OCI-M1 (cell line): ENCODE results near the gene MYO1D.
"Not testable (repeated sequence)": the region's sequence is repeated elsewhere in the genome, so short reads cannot be mapped to it uniquely, and the experiment has no call there.

Experiments
- DNase-seq: peaks from one replicate; lab custom pipeline; 2025; lab: John Stamatoyannopoulos, UW

MYO1D gene

GRCh38 chr17:32460054-32460453, 416.9 kb downstream of the MYO1D start:
- no peak for DNase-seq

DNA sequence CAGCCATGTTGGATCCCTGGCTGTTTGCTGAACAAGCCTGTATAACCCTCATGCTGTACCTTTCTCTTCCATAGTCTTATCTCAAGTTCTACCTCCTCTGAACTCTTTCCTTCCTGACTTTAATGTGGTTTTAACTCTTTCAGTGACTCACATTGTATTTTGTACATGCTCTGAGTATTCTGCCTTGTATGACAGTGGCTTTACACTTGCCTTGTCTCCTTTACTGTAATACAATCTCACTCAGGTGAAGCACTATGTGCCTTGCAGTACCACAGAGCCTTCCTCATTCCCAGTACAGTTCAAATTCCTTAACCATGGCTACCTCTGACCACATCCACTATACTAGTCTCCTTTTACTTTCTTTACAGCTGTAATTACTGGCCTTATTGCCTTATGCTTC, 418.6 kb downstream of the MYO1D start:
- DNase-seq: no peak

GRCh38 chr17:32453370-32453769, 423.6 kb downstream of the MYO1D start:
- DNase-seq: no peak

DNA sequence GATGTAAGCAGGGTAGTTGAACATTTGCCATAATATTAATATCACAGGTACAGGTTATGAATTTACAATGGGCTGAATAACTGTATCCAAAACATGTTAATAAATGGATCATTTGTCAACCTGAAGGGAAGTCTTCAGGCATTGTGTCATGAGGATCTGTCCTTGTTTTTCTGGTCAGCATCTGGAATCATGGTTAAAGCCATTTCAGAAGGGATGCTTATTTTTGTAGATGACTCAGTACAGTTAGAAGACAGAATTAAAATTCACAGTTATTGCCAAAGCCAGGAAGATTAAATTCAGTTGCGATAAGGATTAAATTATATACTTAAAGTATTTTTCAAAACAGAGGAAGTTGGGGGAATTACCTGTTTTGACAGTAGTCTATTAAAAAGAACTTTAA, 424.6 kb downstream of the MYO1D start:
- no peak for DNase-seq

- no peak for DNase-seq
Measured at GRCh38 chr17:32451879-32452278, 425.0 kb downstream of the MYO1D start.

DNA sequence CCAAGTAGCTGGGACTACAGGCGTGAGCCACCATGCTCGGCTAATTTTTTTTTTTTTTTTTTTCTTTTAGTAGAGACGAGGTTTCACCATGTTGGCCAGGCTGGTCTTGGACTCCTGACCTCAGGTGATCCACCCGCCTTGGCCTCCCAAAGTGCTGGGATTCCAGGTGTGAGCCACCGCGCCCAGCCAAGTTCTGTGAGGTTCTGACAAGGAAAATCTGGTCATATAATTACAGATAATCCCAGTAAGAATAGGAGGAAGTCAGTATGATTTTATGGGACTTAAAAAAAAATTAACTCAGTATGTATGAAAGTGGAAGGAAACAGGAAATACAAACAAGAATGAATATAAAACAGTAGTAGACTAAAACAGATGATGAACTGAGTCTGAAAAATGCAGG, 426.5 kb downstream of the MYO1D start:
- DNase-seq: not testable (repeated sequence)

DNA sequence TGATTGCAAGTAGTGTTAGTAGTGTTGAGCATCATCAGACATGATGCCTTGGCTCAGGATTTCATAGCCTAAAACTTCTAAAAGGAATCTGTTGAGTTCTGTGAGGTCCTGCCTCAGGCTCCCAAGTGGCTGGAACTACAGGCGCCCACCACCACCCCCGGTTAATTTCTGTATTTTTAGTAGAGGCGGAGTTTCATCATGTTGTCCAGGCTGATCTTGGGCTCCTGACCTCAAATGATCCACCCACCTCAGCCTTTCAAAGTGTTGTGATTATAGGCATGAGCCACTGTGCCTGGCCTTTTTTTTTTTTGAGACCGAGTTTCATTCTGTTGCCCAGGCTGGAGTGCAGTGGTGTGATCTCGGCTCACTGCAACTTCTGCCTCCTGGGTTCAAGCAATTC, 427.0 kb downstream of the MYO1D start:
- no peak for DNase-seq

GRCh38 chr17:32446949-32447348, 430.0 kb downstream of the MYO1D start:
- DNase-seq: no peak

GRCh38 chr17:32445971-32446370, 431.0 kb downstream of the MYO1D start:
- peak; percentile 49 for DNase-seq

DNA sequence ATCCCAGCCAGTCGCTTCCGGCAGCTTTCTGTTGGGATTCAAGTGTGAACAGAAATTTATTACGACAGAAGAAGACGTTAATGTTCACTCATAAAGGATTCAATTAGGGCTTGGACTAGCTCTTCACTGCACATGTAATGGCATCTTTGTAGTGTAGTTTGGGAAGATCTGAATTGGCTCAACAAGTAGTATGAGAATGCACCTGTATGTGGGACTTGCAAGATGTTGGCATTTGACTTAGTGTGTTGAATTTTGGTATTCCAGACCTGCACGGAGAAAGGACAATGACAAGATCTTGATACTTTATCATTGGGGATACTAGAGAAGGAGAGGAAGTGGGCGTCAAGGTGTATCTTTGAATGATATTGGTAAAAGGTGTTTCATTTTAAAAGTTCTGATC, 431.4 kb downstream of the MYO1D start:
- DNase-seq: no peak

- peak; percentile 56 for DNase-seq
Measured at GRCh38 chr17:32445074-32445415, 431.9 kb downstream of the MYO1D start.

DNA sequence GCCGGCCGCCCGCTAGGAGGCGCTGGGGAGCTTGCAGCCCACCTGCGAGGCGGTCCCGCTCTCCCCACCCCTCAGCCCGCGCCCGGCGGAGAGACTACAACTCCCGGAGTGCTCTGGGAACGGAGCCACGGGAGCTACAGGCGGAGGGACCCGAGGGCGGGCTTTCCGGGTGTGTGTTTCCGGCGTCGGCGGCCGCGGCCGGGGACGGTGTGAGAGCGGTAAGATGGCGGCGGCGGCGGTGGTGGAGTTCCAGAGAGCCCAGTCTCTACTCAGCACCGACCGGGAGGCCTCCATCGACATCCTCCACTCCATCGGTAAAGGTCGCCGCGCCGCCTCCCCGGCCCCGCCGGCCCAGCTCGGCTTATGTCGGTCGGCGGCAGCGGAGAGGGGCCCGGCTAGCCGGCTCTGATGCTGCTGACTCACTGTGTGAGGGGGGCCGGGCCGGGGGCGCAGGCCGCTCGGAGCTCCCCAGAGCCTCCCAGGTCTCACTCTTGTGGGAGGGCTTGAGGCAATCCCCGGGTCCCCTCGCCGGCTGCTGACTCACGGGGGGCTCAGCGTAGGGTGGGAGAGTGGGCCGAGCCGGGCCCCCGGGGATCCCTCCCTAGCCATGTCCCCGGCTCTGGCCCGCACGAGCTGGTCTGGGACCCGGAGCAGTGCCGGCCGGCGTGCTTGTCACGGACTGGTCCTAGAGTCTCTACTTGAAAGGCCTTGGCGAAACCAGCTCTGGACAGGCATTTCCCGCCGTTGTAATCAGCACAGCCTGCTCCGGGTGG, 432.4 kb downstream of the MYO1D start, which contains the start of gene PSMD11:
TSS of gene PSMD11 (plus strand) at position 210 of the 773 bp plus-strand sequence. CDS start at position 224, 14 bp downstream.
- DNase-seq: peak; percentile 97

DNA sequence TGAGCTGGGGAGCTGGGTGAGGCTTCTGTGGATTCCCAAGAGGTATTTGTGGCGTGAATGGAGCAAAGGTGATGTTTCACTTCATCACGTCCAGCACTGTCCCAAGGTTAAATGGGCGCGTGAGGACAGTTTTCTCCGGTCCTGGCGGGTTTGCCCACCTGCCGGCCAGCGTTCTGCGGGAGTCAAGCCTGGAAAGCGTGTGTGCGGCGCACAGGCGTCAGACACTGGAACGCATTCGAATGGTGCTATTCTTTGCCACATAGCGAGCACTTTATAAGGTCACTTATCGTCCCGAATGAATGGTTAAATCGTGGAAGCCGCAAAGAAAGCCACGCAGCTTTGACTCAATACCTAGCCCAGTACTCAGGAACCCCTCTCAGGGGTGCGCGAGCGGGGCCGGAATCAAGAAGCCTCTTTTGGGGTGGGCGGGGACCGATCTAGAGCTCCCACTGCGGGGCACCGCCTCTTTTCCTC, 433.1 kb downstream of the MYO1D start:
- no peak for DNase-seq
